Measurements from ENCODE around the gene RGS19. TPM values are rescaled to one million over a fixed set of nuclear protein-coding genes. Genes with fewer than 3 reads are reported as not detected.
A peak's percentile ranks its signal among the peaks of the same experiment; 100 is the strongest.

Gene RGS19
- total and polyA plus RNA-seq, 3 donors from 2014 or later, result 4.4 to 10.4 (median 7.3) TPM

- H3K4me3 ChIP-seq, result no peak overlapping the region
Measured at GRCh38 chr20:64051033-64051452, 28.3 kb downstream of the RGS19 start.

DNA sequence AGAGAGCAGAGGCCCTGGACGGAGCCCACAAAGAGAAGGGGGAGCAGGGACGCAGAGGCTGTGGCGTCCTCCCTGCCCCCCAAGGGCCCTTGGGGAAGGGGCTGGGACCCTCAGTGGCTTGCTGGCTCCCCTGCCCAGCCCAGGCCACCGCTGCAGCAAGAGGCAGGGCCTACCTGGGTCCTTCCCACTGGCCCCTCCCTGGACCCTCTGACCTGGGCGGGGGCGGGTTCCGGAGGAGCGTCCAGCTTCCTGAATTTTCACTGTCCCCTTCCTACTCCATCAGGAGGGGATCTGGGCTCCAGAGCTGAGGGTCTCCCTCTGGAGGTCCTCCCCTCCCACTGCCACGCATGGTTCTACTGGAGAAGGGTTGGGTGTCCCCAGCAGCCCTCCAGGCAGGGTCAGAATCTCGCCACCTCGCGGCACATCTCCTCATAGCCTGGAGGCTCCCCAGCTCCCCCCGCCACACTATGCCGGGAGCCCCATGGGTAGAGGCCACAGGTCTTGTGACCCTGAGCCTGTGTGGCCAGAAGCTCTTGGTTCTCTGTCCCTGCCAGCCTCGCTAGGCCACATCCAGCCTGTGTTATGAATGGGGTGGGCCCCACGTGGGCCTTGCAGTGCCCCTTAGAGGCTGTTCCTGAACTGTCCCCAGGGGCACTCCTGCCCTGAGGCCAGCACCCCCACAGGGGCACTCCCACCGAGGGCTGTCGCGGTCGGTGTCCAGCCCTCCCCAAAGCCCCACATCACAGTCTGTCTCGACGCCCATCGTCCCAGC lies 28.9 kb downstream of the RGS19 start:
- H3K27me3 ChIP-seq, result no peaks in the 10 kb centered on the region
- H3K9me3 ChIP-seq, result no peaks in the 10 kb centered on the region
- DNase-seq, result no peak
- peak overlapping the region in 1 of 2 donors; percentile 30 for H3K27ac ChIP-seq
- WGBS, 2 donors, result 59 to 65% methylated on average over 8 to 23 of the region's 23 CpGs
- H3K36me3 ChIP-seq (ENCODE audit: low read depth, missing control alignments), result no peaks in the 10 kb centered on the region
- peak overlapping the region in 1 of 2 donors; percentile 29 for H3K4me3 ChIP-seq
- intact Hi-C loops (cut with DNase I; ENCODE audit: low total_unique reads), result no loop called here
- H3K4me1 ChIP-seq, result peaks cover 8% of the 10 kb centered on the region
- TF ChIP-seq POLR2A (IDR thresholded peaks at IDR 0.05) (no peak), CTCF (IDR thresholded peaks at IDR 0.05) (no peak)

More at GRCh38 chr20:64051033-64051452, 28.3 kb downstream of the RGS19 start:
- DNase-seq, result no peak
- Histone ChIP-seq H3K27ac (peak overlapping the region in 1 of 2 donors; percentile 30), H3K4me1 (peaks cover 12% of the 10 kb centered on the region), H3K36me3 (ENCODE audit: low read depth, missing control alignments) (no peaks in the 10 kb centered on the region), H3K27me3 (no peaks in the 10 kb centered on the region), H3K9me3 (no peaks in the 10 kb centered on the region)
- intact Hi-C loops (cut with DNase I; ENCODE audit: low total_unique reads), result no loop called here
- WGBS, 2 donors, result 87 to 88% methylated on average over 4 to 10 of the region's 11 CpGs
- TF ChIP-seq CTCF (IDR thresholded peaks at IDR 0.05) (no peak), POLR2A (IDR thresholded peaks at IDR 0.05) (no peak)

GRCh38 chr20:64049878-64050260 lies 29.4 kb downstream of the RGS19 start:
- intact Hi-C loops (cut with DNase I; ENCODE audit: low total_unique reads), result no loop called here
- WGBS, 2 donors, result 20 to 25% methylated on average over 1 to 13 of the region's 16 CpGs
- H3K4me3 ChIP-seq, result peak overlapping the region; percentile 2 to 29
- no peaks in the 10 kb centered on the region for H3K27me3 ChIP-seq
- H3K36me3 ChIP-seq (ENCODE audit: low read depth, missing control alignments), result no peaks in the 10 kb centered on the region
- no peak for DNase-seq
- peak overlapping the region in 1 of 2 donors; percentile 30 for H3K27ac ChIP-seq
- TF ChIP-seq CTCF (IDR thresholded peaks at IDR 0.05), result no peak
- no peak for TF ChIP-seq POLR2A (IDR thresholded peaks at IDR 0.05)
- H3K9me3 ChIP-seq, result no peaks in the 10 kb centered on the region
- H3K4me1 ChIP-seq, result peaks cover 8% of the 10 kb centered on the region

GRCh38 chr20:64049060-64049877 lies 30.0 kb downstream of the RGS19 start, which contains the start of gene SOX18:
SOX18 (minus strand) TSS chr20:64049639; CDS start chr20:64049516, 123 bp downstream.
- Histone ChIP-seq H3K9me3 (no peaks in the 10 kb centered on the region), H3K4me1 (peaks cover 8% of the 10 kb centered on the region), H3K36me3 (ENCODE audit: low read depth, missing control alignments) (no peaks in the 10 kb centered on the region), H3K27ac (peak within 1 kb of the TSS in 1 of 2 donors; percentile 30), H3K4me3 (peak within 1 kb of the TSS; percentile 36 to 40), H3K27me3 (no peaks in the 10 kb centered on the region)
- TF ChIP-seq POLR2A (IDR thresholded peaks at IDR 0.05) (no peak), CTCF (IDR thresholded peaks at IDR 0.05) (no peak)
- DNase-seq, result no peak
- intact Hi-C loops (cut with DNase I; ENCODE audit: low total_unique reads), result no loop called here
- WGBS, 2 donors, result 0% methylated on average over 62 of the region's 111 CpGs; no CpG with 5 or more reads in 1 of the 2 donors
